ENCODE measurements around the gene SPATA2L. TPM values are rescaled to one million over a fixed set of nuclear protein-coding genes. Genes with fewer than 3 reads are reported as not detected.
A peak's percentile ranks its signal among the peaks of the same experiment; 100 is the strongest.

Gene SPATA2L
- total and polyA plus RNA-seq, 2 of the 13 experiments (the other 11 are each of a cell fraction or from before 2014, with no cell fraction given) = 9.1 to 20.7 TPM

DNA sequence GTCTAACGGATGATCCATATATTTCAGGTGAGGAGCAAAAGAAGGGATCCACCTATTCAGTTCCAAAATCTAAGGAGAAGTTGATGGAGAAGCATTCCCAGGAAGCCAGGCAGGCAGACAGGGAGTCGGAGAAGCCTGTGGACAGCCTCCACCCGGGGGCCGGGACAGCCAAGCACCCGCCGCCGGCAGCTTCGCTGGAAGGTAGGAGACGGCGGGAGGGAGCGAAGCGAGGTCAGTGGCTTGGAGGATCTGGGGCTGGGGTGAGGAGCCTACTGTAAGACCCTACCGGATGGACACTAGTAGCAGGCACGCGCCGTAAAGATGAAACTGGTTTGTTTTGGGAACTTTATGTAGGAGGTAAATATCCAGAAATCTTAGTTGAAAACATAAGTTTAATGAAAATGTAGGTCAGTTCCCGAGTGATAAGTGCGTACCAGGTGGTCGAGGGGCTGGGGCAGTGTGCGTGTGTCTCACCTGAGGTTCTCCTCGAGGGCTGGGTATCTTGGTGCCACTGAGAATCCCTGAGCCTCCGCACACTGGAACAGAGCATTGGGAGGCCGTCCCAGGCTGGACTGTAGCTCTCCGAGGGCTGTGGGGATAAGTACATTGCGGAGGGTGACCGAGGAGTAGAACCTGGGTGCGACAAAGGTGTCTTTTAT lies 43.2 kb downstream of the SPATA2L start (continued):
- TF ChIP-seq SNAPC5 (CRISPR knock-in tag; IDR thresholded peaks at IDR 0.05; ENCODE audit: borderline replicate concordance) (0 out of 2 replicates have a peak, but pooled peaks have one; percentile 27), ZNF234 (CRISPR knock-in tag; conservative IDR thresholded peaks at IDR 0.05) (peak; percentile 80; the same call in 1 of the 2 replicates), NFYB (CRISPR knock-in tag; IDR thresholded peaks at IDR 0.05) (no peak), ZNF44 (CRISPR knock-in tag; IDR thresholded peaks at IDR 0.05) (no peak), ZNF674 (CRISPR knock-in tag; IDR thresholded peaks at IDR 0.05; ENCODE audit: low read depth) (0 out of 2 replicates have a peak, but pooled peaks have one; percentile 73), ZBTB42 (CRISPR knock-in tag; IDR thresholded peaks at IDR 0.05) (peak; percentile 46; the same call in 1 of the 2 replicates), RXRB (CRISPR knock-in tag; IDR thresholded peaks at IDR 0.05; ENCODE audit: borderline replicate concordance) (peak; percentile 2; the same call in 1 of the 2 replicates), ZNF652 (CRISPR knock-in tag; IDR thresholded peaks at IDR 0.05; ENCODE audit: borderline replicate concordance, low read depth) (0 out of 2 replicates have a peak, but pooled peaks have one; percentile 2), CAMTA2 (CRISPR knock-in tag; IDR thresholded peaks at IDR 0.05; ENCODE audit: borderline replicate concordance) (0 out of 2 replicates have a peak, but pooled peaks have one; percentile 69), ZNF205 (CRISPR knock-in tag; IDR thresholded peaks at IDR 0.05) (no peak), HOXA9 (CRISPR knock-in tag; IDR thresholded peaks at IDR 0.05; ENCODE audit: borderline replicate concordance) (0 out of 2 replicates have a peak, but pooled peaks have one; percentile 8), ZNF589 (CRISPR knock-in tag; conservative IDR thresholded peaks at IDR 0.05) (0 out of 2 replicates have a peak, but pooled peaks have one; percentile 51), ZNF317 (CRISPR knock-in tag; IDR thresholded peaks at IDR 0.05) (peak; percentile 39; the same call in 1 of the 2 replicates), ZNF777 (CRISPR knock-in tag; IDR thresholded peaks at IDR 0.05) (no peak), TRAFD1 (CRISPR knock-in tag; IDR thresholded peaks at IDR 0.05; ENCODE audit: borderline replicate concordance) (no peak)
- TF ChIP-seq, protein P1, sequence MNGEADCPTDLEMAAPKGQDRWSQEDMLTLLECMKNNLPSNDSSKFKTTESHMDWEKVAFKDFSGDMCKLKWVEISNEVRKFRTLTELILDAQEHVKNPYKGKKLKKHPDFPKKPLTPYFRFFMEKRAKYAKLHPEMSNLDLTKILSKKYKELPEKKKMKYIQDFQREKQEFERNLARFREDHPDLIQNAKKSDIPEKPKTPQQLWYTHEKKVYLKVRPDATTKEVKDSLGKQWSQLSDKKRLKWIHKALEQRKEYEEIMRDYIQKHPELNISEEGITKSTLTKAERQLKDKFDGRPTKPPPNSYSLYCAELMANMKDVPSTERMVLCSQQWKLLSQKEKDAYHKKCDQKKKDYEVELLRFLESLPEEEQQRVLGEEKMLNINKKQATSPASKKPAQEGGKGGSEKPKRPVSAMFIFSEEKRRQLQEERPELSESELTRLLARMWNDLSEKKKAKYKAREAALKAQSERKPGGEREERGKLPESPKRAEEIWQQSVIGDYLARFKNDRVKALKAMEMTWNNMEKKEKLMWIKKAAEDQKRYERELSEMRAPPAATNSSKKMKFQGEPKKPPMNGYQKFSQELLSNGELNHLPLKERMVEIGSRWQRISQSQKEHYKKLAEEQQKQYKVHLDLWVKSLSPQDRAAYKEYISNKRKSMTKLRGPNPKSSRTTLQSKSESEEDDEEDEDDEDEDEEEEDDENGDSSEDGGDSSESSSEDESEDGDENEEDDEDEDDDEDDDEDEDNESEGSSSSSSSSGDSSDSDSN (CRISPR knock-in tag; IDR thresholded peaks at IDR 0.05) = peak; percentile 16; the same call in 1 of the 2 replicates
